DOHH2 (cell line): ENCODE data around the gene ATG2B.

Experiments
- CTCF ChIP-seq: fragments of 200-600 bp; sonication (generic); IDR thresholded peaks from one replicate; pipeline ENCODE4 v1.5.1; 2014; ENCODE audit warnings: antibody characterized with exemption, mild to moderate bottlenecking, low read depth, low read length; ENCODE audit not compliant: poor library complexity, severe bottlenecking
- EZH2phosphoT487 ChIP-seq: fragments of 200-600 bp; sonication (generic); IDR thresholded peaks from 2 replicates; pipeline ENCODE4 v1.6.1; 2017; ENCODE audit warnings: borderline replicate concordance, mild to moderate bottlenecking, antibody characterized with exemption, low read length, moderate library complexity, mixed read lengths

DNA sequence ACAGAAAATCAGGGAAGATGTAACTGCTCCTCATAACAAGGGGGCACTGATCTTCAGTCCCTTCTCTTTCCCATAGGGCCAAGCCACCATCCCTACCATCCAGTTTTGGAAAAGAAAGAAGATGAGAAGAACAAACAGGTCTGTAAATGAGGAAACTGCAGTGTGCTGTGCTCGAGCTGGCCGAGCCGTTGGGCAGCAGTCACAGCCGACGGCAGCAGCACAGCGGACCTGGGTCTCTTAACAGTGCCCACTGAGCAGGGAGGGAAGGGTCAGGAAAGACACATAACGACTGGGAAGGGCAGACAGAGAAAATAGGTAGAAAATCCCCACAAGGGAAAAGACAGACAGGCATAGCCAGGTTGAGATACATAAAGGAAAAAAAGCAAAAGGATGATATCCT is 68.9 kb downstream of the ATG2B start:
- no peak for TF ChIP-seq CTCF
- TF ChIP-seq EZH2phosphoT487, result no peak
